Activated CD8-positive, alpha-beta T cell treated with anti-CD3 and anti-CD28 coated beads for 36 hours (primary cell): Measurements from ENCODE around the gene ZNF785. TPM values are rescaled to one million over a fixed set of nuclear protein-coding genes. Genes with fewer than 3 reads are reported as not detected.
"Not testable (repeated sequence)": the region's sequence is repeated elsewhere in the genome, so short reads cannot be mapped to it uniquely, and the experiment has no call there.

Experiments
- ATAC-seq: fragments of 200-7000 bp; cut with Tn5 transposase; one replicate; pipeline ENCODE4 v1.10.0; 2021; ENCODE audit warnings: mild to moderate bottlenecking, moderate library complexity
- CTCF ChIA-PET: fragments of 350-600 bp; sonication (Branson Sonifier 250); formaldehyde crosslinking; loops from one replicate; lab custom pipeline; 2021; ENCODE audit warnings: antibody characterized with exemption; lab: Charles Lee
- POLR2A ChIA-PET: fragments of 350-600 bp; sonication (Branson Sonifier 250); formaldehyde crosslinking; loops from one replicate; lab custom pipeline; 2021; ENCODE audit warnings: antibody characterized with exemption; lab: Charles Lee
- DNase-seq: peaks from one replicate; pipeline ENCODE4 v3.0.0-alpha.2; 2020
- H3K27ac Mint-ChIP-seq: one replicate; pipeline ENCODE4 v1.8.0; 2021; ENCODE audit warnings: mild to moderate bottlenecking, mixed read lengths
- H3K27me3 Mint-ChIP-seq: one replicate; pipeline ENCODE4 v1.8.0; 2021; ENCODE audit warnings: mixed read lengths
- H3K36me3 Mint-ChIP-seq: one replicate; pipeline ENCODE4 v1.8.0; 2021; ENCODE audit warnings: low read depth, mixed read lengths
- H3K4me1 Mint-ChIP-seq: one replicate; pipeline ENCODE4 v1.8.0; 2021; ENCODE audit warnings: low read depth, mixed read lengths
- H3K4me3 Mint-ChIP-seq: one replicate; pipeline ENCODE4 v1.8.0; 2021; ENCODE audit warnings: mild to moderate bottlenecking, moderate library complexity, mixed read lengths
- H3K9me3 Mint-ChIP-seq: one replicate; pipeline ENCODE4 v1.8.0; 2021; ENCODE audit warnings: mixed read lengths
- intact Hi-C: fragments of 100-400 bp; cut with micrococcal nuclease; formaldehyde crosslinking; loops from one replicate; pipeline ENCODE4 v1.10.0; 2022
- total RNA-seq, 2 experiments: library from RNA; stranded (reverse); gene quantifications; one replicate each; pipeline ENCODE4 v1.2.3, GENCODE V29; 2021
- TF ChIP-seq, protein P1 (sequence below): fragments of 200-600 bp; IDR thresholded peaks from one replicate; pipeline ENCODE4 v1.8.0; 2022; ENCODE audit warnings: antibody characterized with exemption, mild to moderate bottlenecking

ZNF785 gene
- total RNA-seq, 2 experiments from 2014 or later: 8.8 to 10.3 TPM

DNA sequence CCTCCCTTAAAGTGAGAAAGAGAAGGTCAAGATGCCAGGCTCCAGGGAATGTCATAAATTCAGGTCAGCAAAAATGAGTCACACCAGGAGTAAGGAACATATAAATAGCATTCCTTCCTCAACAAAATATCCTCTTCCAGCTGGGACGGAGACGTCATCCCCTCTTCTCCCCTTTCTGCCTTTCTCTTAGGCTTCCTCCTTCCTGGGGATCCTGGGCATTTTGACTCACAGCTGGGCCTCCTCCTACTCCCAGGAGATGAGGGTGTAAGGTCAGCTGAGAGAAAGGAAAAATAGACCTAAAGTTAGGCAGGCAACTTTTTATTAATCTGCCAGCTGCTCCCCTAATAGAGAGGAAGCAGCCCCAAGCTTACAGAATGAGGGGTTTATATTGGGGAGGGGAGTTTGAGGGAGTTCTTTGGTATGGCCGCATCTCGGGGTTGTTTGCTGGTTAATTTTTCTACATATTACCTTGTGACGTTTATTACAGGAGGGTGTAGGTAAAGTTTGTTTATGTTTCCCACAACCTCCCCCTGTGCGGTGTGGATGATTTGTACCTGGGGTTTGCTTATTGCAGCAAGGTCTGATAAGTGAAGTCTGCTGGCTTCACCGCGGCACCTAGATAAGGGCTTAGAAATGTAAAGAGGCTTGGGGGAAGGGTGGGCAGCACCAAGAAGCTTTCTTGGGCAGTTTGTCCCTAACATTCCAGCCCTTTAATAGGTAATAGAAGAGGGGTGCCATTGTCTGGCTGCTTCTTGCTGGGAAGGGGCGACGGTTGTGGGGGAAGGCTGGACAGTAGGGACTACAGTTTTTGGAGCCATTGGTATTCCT lies 43.8 kb downstream of the ZNF785 start:
- no peaks in the 10 kb centered on the region for H3K9me3 Mint-ChIP-seq
- DNase-seq (no peak), ATAC-seq (no peak)
- H3K4me3 Mint-ChIP-seq: no peak overlapping the region
- peaks cover 13% of the 10 kb centered on the region for H3K4me1 Mint-ChIP-seq
- peaks cover 17% of the 10 kb centered on the region for H3K36me3 Mint-ChIP-seq
- TF ChIP-seq, protein P1, sequence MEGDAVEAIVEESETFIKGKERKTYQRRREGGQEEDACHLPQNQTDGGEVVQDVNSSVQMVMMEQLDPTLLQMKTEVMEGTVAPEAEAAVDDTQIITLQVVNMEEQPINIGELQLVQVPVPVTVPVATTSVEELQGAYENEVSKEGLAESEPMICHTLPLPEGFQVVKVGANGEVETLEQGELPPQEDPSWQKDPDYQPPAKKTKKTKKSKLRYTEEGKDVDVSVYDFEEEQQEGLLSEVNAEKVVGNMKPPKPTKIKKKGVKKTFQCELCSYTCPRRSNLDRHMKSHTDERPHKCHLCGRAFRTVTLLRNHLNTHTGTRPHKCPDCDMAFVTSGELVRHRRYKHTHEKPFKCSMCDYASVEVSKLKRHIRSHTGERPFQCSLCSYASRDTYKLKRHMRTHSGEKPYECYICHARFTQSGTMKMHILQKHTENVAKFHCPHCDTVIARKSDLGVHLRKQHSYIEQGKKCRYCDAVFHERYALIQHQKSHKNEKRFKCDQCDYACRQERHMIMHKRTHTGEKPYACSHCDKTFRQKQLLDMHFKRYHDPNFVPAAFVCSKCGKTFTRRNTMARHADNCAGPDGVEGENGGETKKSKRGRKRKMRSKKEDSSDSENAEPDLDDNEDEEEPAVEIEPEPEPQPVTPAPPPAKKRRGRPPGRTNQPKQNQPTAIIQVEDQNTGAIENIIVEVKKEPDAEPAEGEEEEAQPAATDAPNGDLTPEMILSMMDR: no peak
- intact Hi-C loops: no loop called here
- ChIA-PET CTCF (interaction anchor here (1.0 to 1.2 kb wide), 2 partner anchors 73 to 74 kb away, joined by 3 to 5 read pairs; no protein-coding TSS in a partner anchor), POLR2A (interaction anchor here (0.6 to 2.6 kb wide), 2 partner anchors 16 to 49 kb away, joined by 3 to 7 read pairs; no protein-coding TSS in a partner anchor)
- H3K27me3 Mint-ChIP-seq: no peaks in the 10 kb centered on the region
- no peak overlapping the region for H3K27ac Mint-ChIP-seq

DNA sequence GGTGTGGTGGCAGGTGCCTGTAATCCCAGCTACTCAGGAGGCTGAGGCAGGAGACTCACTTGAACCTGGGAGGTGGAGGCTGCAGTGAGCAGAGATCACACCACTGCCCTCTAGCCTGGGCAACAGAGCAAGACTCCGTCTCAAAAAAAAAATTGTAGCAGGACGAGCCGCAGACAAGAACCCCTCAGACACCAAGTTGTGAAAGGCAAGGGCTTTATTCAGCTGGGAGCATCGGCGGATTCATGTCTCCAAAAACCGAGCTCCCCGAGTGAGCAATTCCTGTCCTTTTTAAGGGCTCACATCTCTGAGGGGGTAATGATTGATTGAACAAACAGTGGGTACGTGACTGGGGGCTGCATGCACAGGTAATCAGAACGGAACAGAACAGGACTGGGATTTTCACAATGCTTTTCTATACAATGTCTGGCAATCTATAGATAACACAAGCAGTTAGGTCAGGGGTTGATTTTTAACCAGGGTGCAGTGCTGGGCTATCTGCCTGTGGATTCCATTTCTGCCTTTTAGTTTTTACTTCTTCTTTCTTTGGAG lies 44.5 kb downstream of the ZNF785 start:
- peaks cover 19% of the 10 kb centered on the region for H3K4me1 Mint-ChIP-seq

DNA sequence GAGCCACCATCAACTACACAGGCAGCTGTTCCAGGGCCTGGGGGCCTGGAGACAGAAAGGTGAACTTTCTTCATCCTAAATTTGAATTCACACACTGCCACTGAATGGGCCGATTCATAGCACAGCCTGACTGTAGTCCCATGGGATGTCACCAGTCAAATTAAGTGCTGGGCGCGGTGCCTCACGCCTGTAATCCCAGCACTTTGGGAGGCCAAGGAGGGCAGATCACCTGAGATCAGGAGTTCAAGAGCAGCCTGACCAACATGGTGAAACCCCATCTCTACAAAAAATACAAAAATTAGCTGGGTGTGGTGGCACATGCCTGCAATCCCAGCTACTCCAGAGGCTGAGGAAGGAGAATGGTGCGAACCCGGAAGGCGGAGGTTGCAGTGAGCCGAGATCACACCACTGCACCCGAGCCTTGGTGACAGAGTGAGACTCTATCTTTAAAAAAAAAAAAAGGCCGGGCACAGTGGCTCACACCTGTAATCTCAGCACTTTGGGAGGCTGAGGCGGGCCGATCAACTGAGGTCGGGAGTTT lies 45.4 kb downstream of the ZNF785 start:
- DNase-seq, H3K27me3 Mint-ChIP-seq, H3K4me3 Mint-ChIP-seq, intact Hi-C loops, H3K27ac Mint-ChIP-seq, H3K9me3 Mint-ChIP-seq, ATAC-seq: not testable (repeated sequence)
- ChIA-PET POLR2A (interaction anchor here (0.6 to 1.2 kb wide), 5 partner anchors 12 to 95 kb away, joined by 3 to 4 read pairs (median 3); no protein-coding TSS in a partner anchor), CTCF (interaction anchor here (1.2 kb wide), 2 partner anchors 76 to 110 kb away, joined by 4 to 5 read pairs; partner anchors contain the start of gene DCTPP1)
- Mint-ChIP-seq H3K36me3 (peaks cover 31% of the 10 kb centered on the region), H3K4me1 (peaks cover 21% of the 10 kb centered on the region)

More for the DNA sequence above, 44.5 kb downstream of the ZNF785 start:
- H3K9me3 Mint-ChIP-seq, H3K4me3 Mint-ChIP-seq, intact Hi-C loops, DNase-seq, H3K27ac Mint-ChIP-seq, ATAC-seq, H3K27me3 Mint-ChIP-seq: not testable (repeated sequence)
- H3K36me3 Mint-ChIP-seq: peaks cover 24% of the 10 kb centered on the region
- POLR2A ChIA-PET: interaction anchor here (0.6 to 2.6 kb wide), 2 partner anchors 16 to 85 kb away, joined by 4 to 7 read pairs; no protein-coding TSS in a partner anchor
- CTCF ChIA-PET: interaction anchor here (1.2 kb wide), 1 partner anchor 75 kb away, joined by 5 read pairs; no protein-coding TSS in a partner anchor

DNA sequence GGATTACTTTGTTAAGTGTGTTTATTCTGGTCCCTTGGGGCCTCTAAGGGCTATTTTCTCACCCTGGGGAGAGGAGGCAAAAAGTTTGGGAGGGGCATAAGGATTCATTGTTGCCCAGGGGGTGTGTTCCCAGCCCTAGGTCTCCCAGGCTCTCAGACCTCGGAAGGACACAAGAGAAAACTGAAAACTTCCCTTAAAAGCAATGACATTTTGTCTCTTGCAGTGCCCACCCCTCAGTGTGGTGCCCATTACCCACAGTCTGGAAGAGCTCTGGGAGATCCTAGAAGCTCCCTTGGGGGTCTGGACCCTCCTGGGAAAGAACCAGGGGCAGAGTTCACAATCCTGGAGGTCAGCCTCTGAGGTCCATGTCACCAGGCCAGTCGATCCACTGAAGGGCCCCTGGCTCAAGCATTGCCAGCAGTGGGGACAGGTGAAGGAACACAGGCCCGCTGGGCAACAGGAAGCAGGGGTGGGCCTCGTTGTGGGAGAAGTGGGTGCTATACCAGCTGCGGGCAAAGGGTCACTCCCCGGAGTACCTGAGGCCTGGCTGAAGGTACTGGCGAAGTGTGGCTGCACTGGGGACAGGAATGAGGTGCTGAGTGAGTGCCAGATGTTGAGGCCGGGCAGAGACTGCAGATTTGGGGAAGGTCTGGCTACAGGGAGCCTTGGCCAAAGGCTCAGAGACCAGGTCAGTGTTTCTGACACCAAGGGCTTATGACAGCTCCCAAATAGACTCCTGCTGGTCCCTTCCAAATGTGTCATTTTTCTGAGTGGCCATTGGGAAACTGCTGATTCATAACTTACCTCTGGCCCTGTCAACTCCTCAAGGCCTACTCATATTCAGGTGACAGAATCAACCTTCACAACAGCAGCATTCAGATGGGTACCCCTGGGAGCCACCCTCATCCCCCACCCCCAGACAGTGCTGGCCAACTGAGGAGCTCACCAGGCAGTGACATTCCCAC lies 46.2 kb downstream of the ZNF785 start:
- TF ChIP-seq, protein P1: no peak
- DNase-seq (no peak), ATAC-seq (no peak)
- intact Hi-C loops: no loop called here
- H3K36me3 Mint-ChIP-seq: peaks cover 33% of the 10 kb centered on the region
- no peak overlapping the region for H3K27ac Mint-ChIP-seq
- CTCF ChIA-PET: interaction anchor here (1.2 kb wide), 1 partner anchor 109 kb away, joined by 4 read pairs; the partner anchor contains the start of gene DCTPP1
- peaks cover 21% of the 10 kb centered on the region for H3K4me1 Mint-ChIP-seq
- POLR2A ChIA-PET: interaction anchor here (0.6 to 1.2 kb wide), 4 partner anchors 13 to 95 kb away, joined by 3 read pairs; no protein-coding TSS in a partner anchor
- H3K9me3 Mint-ChIP-seq: no peaks in the 10 kb centered on the region
- H3K4me3 Mint-ChIP-seq: no peak overlapping the region
- no peaks in the 10 kb centered on the region for H3K27me3 Mint-ChIP-seq

DNA sequence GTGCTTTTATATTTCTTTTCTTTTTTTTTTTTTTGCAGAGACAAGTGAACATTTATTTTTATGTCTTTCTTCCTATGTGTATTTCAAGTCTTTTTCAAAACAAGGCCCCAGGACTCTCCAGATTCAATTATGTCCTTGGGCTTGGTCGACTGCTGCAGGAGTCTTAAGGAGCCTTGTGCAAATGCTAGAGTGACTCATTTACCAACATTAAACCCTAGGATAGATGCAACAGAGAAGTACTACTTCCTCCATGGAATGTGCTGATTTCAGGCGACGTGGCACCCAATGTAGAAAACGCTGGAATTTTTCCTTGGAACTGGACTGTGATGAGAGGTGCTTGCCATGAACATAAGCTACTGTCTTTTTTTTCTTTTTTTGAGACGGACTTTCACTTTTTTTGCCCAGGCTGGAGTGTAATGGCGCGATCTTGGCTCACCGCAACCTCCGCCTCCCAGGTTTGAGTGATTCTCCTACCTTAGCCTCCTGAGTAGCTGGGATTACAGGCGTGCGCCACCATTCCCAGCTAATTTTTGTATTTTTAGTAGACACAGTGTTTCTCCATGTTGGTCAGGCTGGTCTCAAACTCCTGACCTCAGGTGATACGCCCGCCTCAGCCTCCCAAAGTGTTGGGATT lies 49.0 kb downstream of the ZNF785 start:
- peak overlapping the region; percentile 99 for H3K27ac Mint-ChIP-seq
- DNase-seq, ATAC-seq, H3K9me3 Mint-ChIP-seq, H3K27me3 Mint-ChIP-seq, intact Hi-C loops: not testable (repeated sequence)
- peaks cover 26% of the 10 kb centered on the region for H3K4me1 Mint-ChIP-seq
- H3K4me3 Mint-ChIP-seq: peak overlapping the region; percentile 86
- CTCF ChIA-PET: interaction anchor here (0.6 to 4.3 kb wide), 20 partner anchors 9 to 160 kb away, joined by 3 to 39 read pairs (median 10); partner anchors contain the start of genes DCTPP1, ZNF688, ZNF764 and ZNF785
- peaks cover 38% of the 10 kb centered on the region for H3K36me3 Mint-ChIP-seq
- POLR2A ChIA-PET: interaction anchor here (0.7 to 4.7 kb wide), 24 partner anchors 8 to 129 kb away, joined by 3 to 42 read pairs (median 8); partner anchors contain the start of genes ZNF688, ZNF689, ZNF764 and ZNF771
